Bronchial epithelial cell (primary cell): ENCODE data around the gene GRIP2. TPM values are rescaled to one million over a fixed set of nuclear protein-coding genes. Genes with fewer than 3 reads are reported as not detected.

Experiments used
- DNase-seq: peaks from one replicate; pipeline ENCODE4 v3.0.0-alpha.2; 2010; ENCODE audit warnings: low read depth
- FAIRE-seq: peaks from 2 replicates; lab custom pipeline; 2011; peaks lifted over from hg19 to GRCh38; lab: Jason Lieb, UNC
- H3K27me3 ChIP-seq: 2 replicates; pipeline ENCODE4 v1.5.1; 2011; ENCODE audit warnings: low read length; ENCODE audit not compliant: control insufficient read depth, insufficient read depth
- H3K36me3 ChIP-seq: 2 replicates; pipeline ENCODE4 v1.5.1; 2011; ENCODE audit warnings: low read length; ENCODE audit not compliant: control insufficient read depth, insufficient read depth
- H3K4me3 ChIP-seq: 2 replicates; pipeline ENCODE4 v1.5.1; 2011; ENCODE audit warnings: mild to moderate bottlenecking, low read depth, low read length, control low read depth
- CTCF ChIP-seq: IDR thresholded peaks from 2 replicates; pipeline ENCODE4 v1.5.1; 2011; ENCODE audit warnings: mild to moderate bottlenecking, moderate library complexity, low read length, control low read depth, inconsistent platforms; ENCODE audit not compliant: insufficient read depth, severe bottlenecking
- total RNA-seq: library from RNA; depleted of rRNA; stranded (reverse); fragments of >200 nt; gene quantifications from 2 replicates; pipeline ENCODE4 v1.2.1, GENCODE V29; 2014

GRIP2 gene
- total RNA-seq, 1 donor from 2014 or later = under 0.01 TPM

DNA sequence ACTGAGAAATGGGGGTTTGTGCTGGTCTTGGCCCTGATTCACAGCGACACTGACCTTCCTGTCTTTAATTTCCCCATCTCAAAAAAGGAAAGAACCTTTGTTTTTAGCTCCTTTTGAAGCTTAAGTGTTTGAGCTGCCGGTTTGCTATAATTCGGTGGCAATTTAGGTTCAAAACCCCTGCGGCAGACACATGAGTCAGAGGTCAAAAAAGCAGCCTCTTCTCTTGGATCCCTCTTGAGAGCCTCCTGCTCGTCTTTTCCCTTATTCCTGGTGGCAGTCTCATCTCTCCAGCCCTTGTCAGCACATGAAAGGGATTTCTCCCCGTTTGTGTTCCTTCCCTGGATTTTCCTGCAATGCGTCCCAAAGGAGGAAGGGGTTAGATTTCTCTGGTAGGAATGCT, 64.5 kb downstream of the GRIP2 start:
- H3K36me3 ChIP-seq = no peaks in the 10 kb centered on the region
- no peak for DNase-seq
- H3K4me3 ChIP-seq = no peak overlapping the region
- no peaks in the 10 kb centered on the region for H3K27me3 ChIP-seq
- no peak for TF ChIP-seq CTCF
- no peak for FAIRE-seq

- no peak for DNase-seq
- no peak for TF ChIP-seq CTCF
- Histone ChIP-seq H3K27me3 (no peaks in the 10 kb centered on the region), H3K36me3 (no peaks in the 10 kb centered on the region), H3K4me3 (no peak overlapping the region)
- peak; percentile 81 for FAIRE-seq
Observed at GRCh38 chr3:14474363-14475081, 65.6 kb downstream of the GRIP2 start.

GRCh38 chr3:14473411-14473891, 66.7 kb downstream of the GRIP2 start:
- no peak overlapping the region for H3K4me3 ChIP-seq
- H3K36me3 ChIP-seq = no peaks in the 10 kb centered on the region
- no peak for TF ChIP-seq CTCF
- H3K27me3 ChIP-seq = no peaks in the 10 kb centered on the region
- DNase-seq = no peak
- no peak for FAIRE-seq

DNA sequence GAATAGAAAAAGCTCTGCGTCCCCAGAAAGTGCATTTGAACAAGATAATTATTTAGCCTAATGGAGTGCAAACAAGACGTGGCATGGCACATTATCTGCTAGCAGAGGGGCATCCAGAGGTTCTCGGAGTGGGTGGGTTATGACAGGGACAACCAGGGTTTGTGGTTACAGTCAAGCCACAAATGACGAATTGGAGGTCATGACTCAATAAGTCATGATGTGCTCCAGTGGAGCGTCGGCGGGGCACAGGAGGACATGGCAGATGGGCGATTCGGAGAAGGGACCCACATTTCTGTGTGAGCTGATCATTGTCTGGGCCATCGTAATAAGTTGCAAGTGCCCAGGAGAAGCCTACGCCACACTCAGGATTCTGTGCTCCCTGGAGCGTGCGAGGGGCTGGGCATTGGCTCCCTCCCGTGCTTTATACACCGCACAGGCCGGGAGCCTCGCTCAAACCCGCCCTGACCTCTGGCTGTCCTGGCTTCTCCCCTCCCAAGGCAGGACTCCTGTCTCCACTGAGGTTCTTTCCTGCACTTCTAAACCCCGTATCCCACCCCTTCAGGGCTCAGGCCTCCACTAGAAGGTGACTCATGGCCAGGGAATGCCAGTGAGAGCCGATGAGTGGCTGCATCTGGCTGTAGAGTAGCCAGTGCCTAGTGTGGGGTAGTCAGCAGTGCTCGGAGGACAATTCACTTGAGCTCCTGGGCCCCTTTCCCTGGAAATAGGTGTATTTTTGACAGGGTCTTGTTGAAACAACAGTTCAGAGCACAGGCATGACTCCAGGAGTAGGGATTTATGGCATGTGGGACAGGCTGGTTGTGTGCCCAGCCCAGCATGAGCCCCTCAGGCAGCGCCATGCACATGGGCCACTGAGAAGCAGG, 67.4 kb downstream of the GRIP2 start:
- peak; percentile 58 for FAIRE-seq
- TF ChIP-seq CTCF = no peak
- Histone ChIP-seq H3K4me3 (no peak overlapping the region), H3K36me3 (no peaks in the 10 kb centered on the region), H3K27me3 (no peaks in the 10 kb centered on the region)
- peak; percentile 81 for DNase-seq

DNA sequence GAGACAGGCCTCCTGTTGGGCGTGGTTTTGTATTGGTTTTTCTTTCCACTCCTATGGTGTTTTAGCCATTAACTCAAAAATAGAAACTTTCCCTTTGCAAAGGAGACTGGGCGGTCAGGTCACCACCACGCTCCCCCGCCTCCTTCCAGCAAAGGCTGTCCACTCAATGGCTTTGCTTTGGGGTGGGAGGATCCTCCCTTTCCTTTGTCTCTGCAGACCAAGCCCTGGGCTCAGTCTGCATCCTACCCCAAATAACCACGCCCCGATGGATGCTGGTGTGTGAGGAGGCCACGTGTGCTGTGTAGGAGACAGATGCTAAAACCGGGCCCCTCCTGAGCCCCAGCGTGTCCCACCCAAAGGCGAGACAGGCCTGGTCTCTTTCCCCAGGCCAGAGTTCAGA, 68.5 kb downstream of the GRIP2 start:
- no peaks in the 10 kb centered on the region for H3K36me3 ChIP-seq

More for the DNA sequence above, 68.5 kb downstream of the GRIP2 start:
- DNase-seq (no peak), FAIRE-seq (no peak)
- Histone ChIP-seq H3K4me3 (no peak overlapping the region), H3K27me3 (no peaks in the 10 kb centered on the region)
- no peak for TF ChIP-seq CTCF
